Measurements from ENCODE around the gene ZBTB46. TPM values are rescaled to one million over a fixed set of nuclear protein-coding genes. Genes with fewer than 3 reads are reported as not detected.
A peak's percentile ranks its signal among the peaks of the same experiment; 100 is the strongest.

The ZBTB46 gene
- total RNA-seq, 4 donors from 2014 or later = 11.5 to 20.4 (median 12.6) TPM

GRCh38 chr20:63846128-63846771 lies 15.2 kb upstream of the ZBTB46 start:
- peaks cover 0 to 37% (median 21%) of the 10 kb centered on the region in 4 donors for H3K4me1 ChIP-seq
- DNase-seq (ENCODE audit: low spot score in 2 of 2) = no peak
- H3K27ac ChIP-seq = peak overlapping the region in 3 of 4 donors; percentile 4 to 72 (median 67)
- WGBS, 2 donors = 0 to 4% methylated on average over 11 to 19 of the region's 24 CpGs
- peaks cover 0 to 30% of the 10 kb centered on the region in 2 donors for H3K27me3 ChIP-seq
- H3K9me3 ChIP-seq = no peaks in the 10 kb centered on the region
- peak overlapping the region in 1 of 4 donors; percentile 25 for H3K4me3 ChIP-seq
- H3K36me3 ChIP-seq = no peaks in the 10 kb centered on the region
- TF ChIP-seq CTCF (IDR thresholded peaks at IDR 0.05) (no peak), POLR2A (IDR thresholded peaks at IDR 0.05) (no peak), EP300 (IDR thresholded peaks at IDR 0.05) (no peak)

- Histone ChIP-seq H3K4me1 (peaks cover 0 to 37% (median 21%) of the 10 kb centered on the region in 4 donors), H3K27me3 (peaks cover 0 to 30% of the 10 kb centered on the region in 2 donors), H3K9me3 (no peaks in the 10 kb centered on the region), H3K4me3 (no peak overlapping the region), H3K27ac (no peak overlapping the region), H3K36me3 (no peaks in the 10 kb centered on the region)
- 73 to 78% methylated on average over 7 of the region's 9 CpGs for WGBS, 2 donors
- no peak for TF ChIP-seq EP300 (IDR thresholded peaks at IDR 0.05)
- TF ChIP-seq CTCF (IDR thresholded peaks at IDR 0.05) = no peak
- TF ChIP-seq POLR2A (IDR thresholded peaks at IDR 0.05) = no peak
- no peak for DNase-seq (ENCODE audit: low spot score in 2 of 2)
These were observed 13.5 kb upstream of the ZBTB46 start for GRCh38 chr20:63844511-63844991.

- H3K4me1 ChIP-seq = peaks cover 0 to 37% (median 21%) of the 10 kb centered on the region in 4 donors
- H3K4me3 ChIP-seq = no peak overlapping the region
- TF ChIP-seq CTCF (IDR thresholded peaks at IDR 0.05) (no peak), POLR2A (IDR thresholded peaks at IDR 0.05) (no peak), EP300 (IDR thresholded peaks at IDR 0.05) (no peak)
- WGBS, 2 donors = 62 to 63% methylated on average over 15 to 16 of the region's 16 CpGs
- H3K9me3 ChIP-seq = no peaks in the 10 kb centered on the region
- H3K27ac ChIP-seq = no peak overlapping the region
- DNase-seq (ENCODE audit: low spot score in 2 of 2) = no peak
- H3K27me3 ChIP-seq = peaks cover 0 to 30% of the 10 kb centered on the region in 2 donors
- no peaks in the 10 kb centered on the region for H3K36me3 ChIP-seq
These were observed 12.7 kb upstream of the ZBTB46 start for GRCh38 chr20:63843778-63844177.

- no peak for TF ChIP-seq EP300 (IDR thresholded peaks at IDR 0.05)
- TF ChIP-seq CTCF (IDR thresholded peaks at IDR 0.05) = no peak
- no peak for TF ChIP-seq POLR2A (IDR thresholded peaks at IDR 0.05)
- peaks cover 0 to 30% of the 10 kb centered on the region in 2 donors for H3K27me3 ChIP-seq
- 80 to 84% methylated on average over 12 of the region's 12 CpGs for WGBS, 2 donors
- no peaks in the 10 kb centered on the region for H3K9me3 ChIP-seq
- no peaks in the 10 kb centered on the region for H3K36me3 ChIP-seq
- H3K27ac ChIP-seq = no peak overlapping the region
- no peak overlapping the region for H3K4me3 ChIP-seq
- peaks cover 0 to 34% (median 20%) of the 10 kb centered on the region in 4 donors for H3K4me1 ChIP-seq
- no peak for DNase-seq (ENCODE audit: low spot score in 2 of 2)
These were observed 12.2 kb upstream of the ZBTB46 start for GRCh38 chr20:63843222-63843621.

- WGBS, 2 donors = 78 to 85% methylated on average over 6 to 9 of the region's 9 CpGs
These were observed 11.2 kb upstream of the ZBTB46 start for GRCh38 chr20:63842258-63842657.

More at GRCh38 chr20:63842258-63842657, 11.2 kb upstream of the ZBTB46 start:
- no peak overlapping the region for H3K27ac ChIP-seq
- DNase-seq (ENCODE audit: low spot score in 2 of 2) = no peak
- H3K27me3 ChIP-seq = peaks cover 0 to 30% of the 10 kb centered on the region in 2 donors
- H3K4me1 ChIP-seq = peaks cover 0 to 27% (median 11%) of the 10 kb centered on the region in 4 donors
- TF ChIP-seq POLR2A (IDR thresholded peaks at IDR 0.05) (no peak), EP300 (IDR thresholded peaks at IDR 0.05) (no peak), CTCF (IDR thresholded peaks at IDR 0.05) (no peak)
- no peak overlapping the region for H3K4me3 ChIP-seq
- H3K9me3 ChIP-seq = no peaks in the 10 kb centered on the region
- H3K36me3 ChIP-seq = no peaks in the 10 kb centered on the region

All from tibial nerve (tissue), 4 donors.